Endothelial cell of umbilical vein (primary cell): ENCODE measurements around the gene CCDC57. TPM values are rescaled to one million over a fixed set of nuclear protein-coding genes. Genes with fewer than 3 reads are reported as not detected.

ENCODE experiments used
- BruUV-seq: library from RNA; stranded (reverse); fragments of 400-500 nt; replicated peaks from 2 replicates; lab custom pipeline; 2021; lab: Mats Ljungman, UMichigan
- CTCF ChIA-PET: fragments of 300-600, 350-600 bp; sonication (Branson Sonifier 250); formaldehyde crosslinking; loops from one replicate; lab custom pipeline; 2021; ENCODE audit warnings: antibody characterized with exemption, inconsistent platforms; lab: Charles Lee
- POLR2A ChIA-PET: fragments of 300-600, 350-600 bp; sonication (Branson Sonifier 250); formaldehyde crosslinking; loops from one replicate; lab custom pipeline; 2021; ENCODE audit warnings: antibody characterized with exemption, inconsistent platforms; lab: Charles Lee
- DNase-seq: peaks from one replicate; pipeline ENCODE4 v3.0.0-alpha.2; 2011; ENCODE audit warnings: low read depth, low spot score
- FAIRE-seq: peaks from 2 replicates; lab custom pipeline; 2011; peaks lifted over from hg19 to GRCh38; lab: Jason Lieb, UNC
- H2AFZ ChIP-seq: 2 replicates; pipeline ENCODE4 v1.6.0; 2012; ENCODE audit warnings: low read depth, low read length, control low read depth, inconsistent platforms
- H3K27ac ChIP-seq: 2 replicates; pipeline ENCODE4 v1.5.1; 2011; ENCODE audit warnings: low read depth, mild to moderate bottlenecking, control low read depth, low read length, moderate library complexity; ENCODE audit not compliant: insufficient read depth
- H3K27me3 ChIP-seq, 2 experiments: 2 replicates each; pipeline versions ENCODE4 v1.6.0 to v1.6.1; 2011; ENCODE audit warnings: low read length in 2 of 2, mixed read lengths in 1 of 2; ENCODE audit not compliant: control insufficient read depth in 2 of 2, insufficient read depth in 2 of 2
- H3K36me3 ChIP-seq, 2 experiments: 2 replicates in 1 of 2; 3 replicates in 1 of 2; pipeline ENCODE4 v1.5.1; 2011; ENCODE audit warnings: low read length in 2 of 2, mild to moderate bottlenecking in 1 of 2, moderate library complexity in 1 of 2; ENCODE audit not compliant: control insufficient read depth in 2 of 2, insufficient read depth in 2 of 2; ENCODE audit errors: extremely low read depth in 1 of 2
- H3K4me1 ChIP-seq: 3 replicates; pipeline ENCODE4 v1.5.1; 2011; ENCODE audit warnings: mild to moderate bottlenecking, low read length; ENCODE audit not compliant: control insufficient read depth, insufficient read depth; ENCODE audit errors: extremely low read depth
- H3K4me2 ChIP-seq: 2 replicates; pipeline ENCODE4 v1.6.1; 2011; ENCODE audit warnings: low read length, control low read depth, mixed read lengths; ENCODE audit not compliant: insufficient read depth
- H3K4me3 ChIP-seq, 3 experiments: fragments of 200-600 bp in 1 of 3; sonication (generic), shearing (Covaris generic) in 1 of 3; replicated peaks in 1 of 3; 2 replicates each; pipeline ENCODE4 v1.5.1; 2011 to 2016; ENCODE audit warnings: control low read depth in 3 of 3, low read length in 3 of 3, mild to moderate bottlenecking in 2 of 3, inconsistent platforms in 1 of 3, low read depth in 1 of 3, moderate library complexity in 1 of 3; ENCODE audit not compliant: insufficient read depth in 1 of 3
- H3K79me2 ChIP-seq: 2 replicates; pipeline ENCODE4 v1.6.0; 2012; ENCODE audit warnings: low read length, inconsistent platforms; ENCODE audit not compliant: control insufficient read depth, insufficient read depth
- H3K9ac ChIP-seq: replicated peaks from 2 replicates; pipeline ENCODE3; 2011; ENCODE audit warnings: low read length, control low read depth; ENCODE audit not compliant: insufficient read depth; ENCODE audit errors: extremely low read depth
- H3K9me1 ChIP-seq: replicated peaks from 3 replicates; pipeline ENCODE4 v1.6.0; 2011; ENCODE audit warnings: mild to moderate bottlenecking, low read length; ENCODE audit not compliant: control insufficient read depth, insufficient read depth; ENCODE audit errors: extremely low read depth
- H3K9me3 ChIP-seq: replicated peaks from 2 replicates; pipeline ENCODE4 v1.5.1; 2012; ENCODE audit warnings: low read length, inconsistent platforms; ENCODE audit not compliant: control insufficient read depth, insufficient read depth
- H4K20me1 ChIP-seq: replicated peaks from 2 replicates; pipeline ENCODE3; 2011; ENCODE audit warnings: mild to moderate bottlenecking, low read length; ENCODE audit not compliant: control insufficient read depth, insufficient read depth; ENCODE audit errors: extremely low read depth
- EZH2 ChIP-seq: IDR thresholded peaks from 2 replicates; pipeline ENCODE4 v1.6.1; 2012; ENCODE audit warnings: borderline replicate concordance, low read depth, mild to moderate bottlenecking, moderate library complexity, low read length, inconsistent platforms; ENCODE audit not compliant: severe bottlenecking
- FOS ChIP-seq: IDR thresholded peaks from 2 replicates; pipeline ENCODE4 v1.6.1; 2011; ENCODE audit warnings: mild to moderate bottlenecking, low read length, moderate library complexity, borderline replicate concordance; ENCODE audit not compliant: insufficient read depth
- GATA2 ChIP-seq: IDR thresholded peaks from 2 replicates; pipeline ENCODE4 v1.7.0; 2011; ENCODE audit warnings: low read depth, mild to moderate bottlenecking, moderate library complexity, mixed read lengths, low read length; ENCODE audit not compliant: insufficient read length, insufficient read depth
- JUN ChIP-seq: IDR thresholded peaks from 2 replicates; pipeline ENCODE4 v1.6.1; 2011; ENCODE audit warnings: borderline replicate concordance, low read depth; ENCODE audit not compliant: insufficient read length, insufficient read depth
- MYC ChIP-seq: IDR thresholded peaks from one replicate; pipeline ENCODE4 v1.6.1; 2011; ENCODE audit warnings: mild to moderate bottlenecking, low read depth, low read length
- POLR2A ChIP-seq: IDR thresholded peaks from 2 replicates; pipeline ENCODE4 v1.6.1; 2012; ENCODE audit warnings: low read depth, mild to moderate bottlenecking, control low read depth, low read length
- POLR2AphosphoS5 ChIP-seq: IDR thresholded peaks from 2 replicates; pipeline ENCODE4 v1.6.1; 2012; ENCODE audit warnings: low read depth, mild to moderate bottlenecking, control low read depth, low read length, moderate library complexity; ENCODE audit not compliant: insufficient read depth
- dilution Hi-C: fragments of 300-500 bp; cut with MboI; formaldehyde crosslinking; loops from one replicate; pipeline ENCODE4 v1.15.0; 2019; ENCODE audit warnings: low sequenced_read_pairs; ENCODE audit not compliant: extremely low pct_ligation_motif_present
- intact Hi-C: fragments of 100-400 bp; cut with micrococcal nuclease; formaldehyde crosslinking; loops from one replicate; pipeline ENCODE4 v1.10.0; 2022
- polyA plus RNA-seq, 4 experiments: library from polyadenylated mRNA; depleted of rRNA in 3 of 4; stranded (reverse) in 3 of 4; unstranded in 1 of 4; fragments of >200 nt; gene quantifications; 2 replicates each; pipeline versions ENCODE4 v1.2.1 to v1.2.3, GENCODE V29; 2011 to 2012; ENCODE audit warnings: missing spikeins in 1 of 4
- total RNA-seq: library from RNA; stranded (reverse); gene quantifications from 2 replicates; pipeline ENCODE4 v1.2.3, GENCODE V29; 2021
- TF ChIP-seq, protein P1 (sequence below), 2 donors: IDR thresholded peaks; 1 replicate in 1 of 2; 2 replicates in 1 of 2; pipeline ENCODE4 v1.5.1; 2011; ENCODE audit warnings: low read length in 2 of 2, mild to moderate bottlenecking in 2 of 2, moderate library complexity in 2 of 2, control low read depth in 1 of 2, inconsistent platforms in 1 of 2, low read depth in 1 of 2; ENCODE audit not compliant: insufficient read depth in 1 of 2; ENCODE audit errors: extremely low read depth in 1 of 2
- TF ChIP-seq, protein P2 (sequence below): IDR thresholded peaks from 2 replicates; pipeline ENCODE4 v1.6.1; 2011; ENCODE audit not compliant: insufficient read depth, insufficient read length

CCDC57 gene
- total and polyA plus RNA-seq, 2 donors (not counting 3 experiments of a cell fraction or from before 2014, with no cell fraction given), result 18.6 to 31.6 TPM

GRCh38 chr17:82058855-82059249 lies 153.8 kb downstream of the CCDC57 start:
- Histone ChIP-seq H3K9ac (no peak overlapping the region), H3K36me3 (peaks cover 12 to 57% of the 10 kb centered on the region in 2 experiments), H3K27me3 (no peaks in the 10 kb centered on the region), H3K27ac (no peak overlapping the region), H2AFZ (no peak overlapping the region), H3K9me1 (no peaks in the 10 kb centered on the region), H3K4me3 (no peak overlapping the region), H4K20me1 (no peaks in the 10 kb centered on the region), H3K79me2 (no peaks in the 10 kb centered on the region), H3K4me2 (no peak overlapping the region), H3K9me3 (no peaks in the 10 kb centered on the region), H3K4me1 (no peaks in the 10 kb centered on the region)
- TF ChIP-seq FOS (no peak), JUN (no peak), EZH2 (no peak), POLR2AphosphoS5 (no peak), MYC (no peak), POLR2A (no peak), GATA2 (no peak)
- TF ChIP-seq, protein P1, sequence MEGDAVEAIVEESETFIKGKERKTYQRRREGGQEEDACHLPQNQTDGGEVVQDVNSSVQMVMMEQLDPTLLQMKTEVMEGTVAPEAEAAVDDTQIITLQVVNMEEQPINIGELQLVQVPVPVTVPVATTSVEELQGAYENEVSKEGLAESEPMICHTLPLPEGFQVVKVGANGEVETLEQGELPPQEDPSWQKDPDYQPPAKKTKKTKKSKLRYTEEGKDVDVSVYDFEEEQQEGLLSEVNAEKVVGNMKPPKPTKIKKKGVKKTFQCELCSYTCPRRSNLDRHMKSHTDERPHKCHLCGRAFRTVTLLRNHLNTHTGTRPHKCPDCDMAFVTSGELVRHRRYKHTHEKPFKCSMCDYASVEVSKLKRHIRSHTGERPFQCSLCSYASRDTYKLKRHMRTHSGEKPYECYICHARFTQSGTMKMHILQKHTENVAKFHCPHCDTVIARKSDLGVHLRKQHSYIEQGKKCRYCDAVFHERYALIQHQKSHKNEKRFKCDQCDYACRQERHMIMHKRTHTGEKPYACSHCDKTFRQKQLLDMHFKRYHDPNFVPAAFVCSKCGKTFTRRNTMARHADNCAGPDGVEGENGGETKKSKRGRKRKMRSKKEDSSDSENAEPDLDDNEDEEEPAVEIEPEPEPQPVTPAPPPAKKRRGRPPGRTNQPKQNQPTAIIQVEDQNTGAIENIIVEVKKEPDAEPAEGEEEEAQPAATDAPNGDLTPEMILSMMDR (IDR thresholded peaks at IDR 0.05; ENCODE audit: extremely low read depth in 1 of 2, insufficient read depth in 1 of 2, low read depth in 1 of 2, low read length in 2 of 2), result no peak
- TF ChIP-seq, protein P2, sequence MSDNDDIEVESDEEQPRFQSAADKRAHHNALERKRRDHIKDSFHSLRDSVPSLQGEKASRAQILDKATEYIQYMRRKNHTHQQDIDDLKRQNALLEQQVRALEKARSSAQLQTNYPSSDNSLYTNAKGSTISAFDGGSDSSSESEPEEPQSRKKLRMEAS, result no peak
- ChIA-PET CTCF (no interaction called here), POLR2A (no interaction called here)
- no TSS peak for BruUV-seq
- intact Hi-C loops (no loop called here), dilution Hi-C loops (no loop called here)
- no peak for DNase-seq
- FAIRE-seq, result no peak
